MCF 10A (cell line): ENCODE results near the gene SLAMF9. TPM values are rescaled to one million over a fixed set of nuclear protein-coding genes. Genes with fewer than 3 reads are reported as not detected.
"Not testable (repeated sequence)": the region's sequence is repeated elsewhere in the genome, so short reads cannot be mapped to it uniquely, and the experiment has no call there.

Experiments
- BruUV-seq: library from RNA; stranded (reverse); fragments of 400-500 nt; replicated peaks from 2 replicates; lab custom pipeline; 2021; lab: Mats Ljungman, UMichigan
- CTCF ChIA-PET: fragments of 300-600 bp; sonication (Branson Sonifier 250); formaldehyde crosslinking; extraction: SDS; loops from one replicate; lab custom pipeline; 2021; ENCODE audit warnings: antibody characterized with exemption, inconsistent platforms; lab: Yijun Ruan, JAX
- POLR2A ChIA-PET: fragments of 300-600, 350-650 bp; sonication (Branson Sonifier 250); formaldehyde crosslinking; extraction: SDS; loops from one replicate; lab custom pipeline; 2020; ENCODE audit warnings: antibody characterized with exemption, inconsistent platforms; lab: Yijun Ruan, JAX
- DNase-seq: peaks from one replicate; pipeline ENCODE4 v3.0.0-alpha.2; 2018; ENCODE audit not compliant: unreplicated experiment
- H3K27ac Mint-ChIP-seq: one replicate; pipeline ENCODE4 v1.8.0; 2022; ENCODE audit warnings: mild to moderate bottlenecking, low read depth, mixed read lengths; ENCODE audit not compliant: unreplicated experiment
- H3K27me3 Mint-ChIP-seq: one replicate; pipeline ENCODE4 v1.8.0; 2022; ENCODE audit warnings: mixed read lengths; ENCODE audit not compliant: insufficient read depth, unreplicated experiment
- H3K36me3 Mint-ChIP-seq: one replicate; pipeline ENCODE4 v1.8.0; 2022; ENCODE audit warnings: mild to moderate bottlenecking, moderate library complexity, mixed read lengths; ENCODE audit not compliant: insufficient read depth, unreplicated experiment
- H3K4me1 Mint-ChIP-seq: one replicate; pipeline ENCODE4 v1.8.0; 2022; ENCODE audit warnings: mixed read lengths; ENCODE audit not compliant: insufficient read depth, unreplicated experiment
- H3K4me3 Mint-ChIP-seq: one replicate; pipeline ENCODE4 v1.8.0; 2022; ENCODE audit warnings: mild to moderate bottlenecking, moderate library complexity, mixed read lengths; ENCODE audit not compliant: unreplicated experiment
- H3K9me3 Mint-ChIP-seq: one replicate; pipeline ENCODE4 v1.8.0; 2022; ENCODE audit warnings: mixed read lengths; ENCODE audit not compliant: unreplicated experiment
- intact Hi-C: fragments of 100-400 bp; cut with micrococcal nuclease; formaldehyde crosslinking; loops from 2 replicates; pipeline ENCODE4 v1.14.1; 2022
- total RNA-seq: library from RNA; stranded (reverse); gene quantifications from 2 replicates; pipeline ENCODE4 v1.2.3, GENCODE V29; 2022
- TF ChIP-seq, protein P1 (sequence below): fragments of 200-600 bp; IDR thresholded peaks from one replicate; pipeline ENCODE4 v1.8.0; 2022; ENCODE audit warnings: antibody characterized with exemption, mild to moderate bottlenecking; ENCODE audit not compliant: unreplicated experiment

SLAMF9 gene
- total RNA-seq, 1 experiment from 2014 or later, result not detected

DNA sequence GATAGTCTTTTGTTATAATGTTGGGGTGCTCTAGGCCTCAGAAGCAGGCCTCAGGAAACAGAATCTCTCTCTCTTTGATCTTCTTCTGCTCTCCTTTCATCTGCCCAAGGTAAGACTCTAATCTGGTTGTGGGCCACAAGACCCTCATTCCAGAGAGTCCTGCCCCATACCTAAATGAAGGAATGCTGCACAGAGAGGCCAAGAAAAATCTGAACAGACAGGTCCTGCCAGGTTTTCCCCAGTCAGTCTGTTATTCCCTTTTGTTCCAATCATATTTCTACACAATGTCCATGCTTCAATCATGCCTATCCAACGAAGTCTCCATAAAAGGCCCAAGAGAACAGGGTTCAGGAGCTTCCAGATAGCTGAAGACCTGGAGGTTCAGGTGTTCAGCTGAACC, 47.1 kb downstream of the SLAMF9 start:
- H3K27me3 Mint-ChIP-seq, result no peaks in the 10 kb centered on the region
- no TSS peak for BruUV-seq
- CTCF ChIA-PET, result interaction anchor here (0.6 to 8.9 kb wide), 10 partner anchors 9 to 696 kb away, joined by 3 to 134 read pairs (median 4); no protein-coding TSS in a partner anchor
- peaks cover 9% of the 10 kb centered on the region for H3K4me1 Mint-ChIP-seq
- DNase-seq, result no peak
- POLR2A ChIA-PET, result interaction anchor here (0.8 to 1.6 kb wide), 2 partner anchors 18 to 27 kb away, joined by 3 to 5 read pairs; partner anchors contain the start of gene TAGLN2
- H3K9me3 Mint-ChIP-seq, result no peaks in the 10 kb centered on the region
- no peak overlapping the region for H3K27ac Mint-ChIP-seq
- intact Hi-C loops, result no loop called here
- no peak overlapping the region for H3K4me3 Mint-ChIP-seq
- TF ChIP-seq, protein P1, sequence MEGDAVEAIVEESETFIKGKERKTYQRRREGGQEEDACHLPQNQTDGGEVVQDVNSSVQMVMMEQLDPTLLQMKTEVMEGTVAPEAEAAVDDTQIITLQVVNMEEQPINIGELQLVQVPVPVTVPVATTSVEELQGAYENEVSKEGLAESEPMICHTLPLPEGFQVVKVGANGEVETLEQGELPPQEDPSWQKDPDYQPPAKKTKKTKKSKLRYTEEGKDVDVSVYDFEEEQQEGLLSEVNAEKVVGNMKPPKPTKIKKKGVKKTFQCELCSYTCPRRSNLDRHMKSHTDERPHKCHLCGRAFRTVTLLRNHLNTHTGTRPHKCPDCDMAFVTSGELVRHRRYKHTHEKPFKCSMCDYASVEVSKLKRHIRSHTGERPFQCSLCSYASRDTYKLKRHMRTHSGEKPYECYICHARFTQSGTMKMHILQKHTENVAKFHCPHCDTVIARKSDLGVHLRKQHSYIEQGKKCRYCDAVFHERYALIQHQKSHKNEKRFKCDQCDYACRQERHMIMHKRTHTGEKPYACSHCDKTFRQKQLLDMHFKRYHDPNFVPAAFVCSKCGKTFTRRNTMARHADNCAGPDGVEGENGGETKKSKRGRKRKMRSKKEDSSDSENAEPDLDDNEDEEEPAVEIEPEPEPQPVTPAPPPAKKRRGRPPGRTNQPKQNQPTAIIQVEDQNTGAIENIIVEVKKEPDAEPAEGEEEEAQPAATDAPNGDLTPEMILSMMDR, result no peak
- H3K36me3 Mint-ChIP-seq, result peaks cover 6% of the 10 kb centered on the region

DNA sequence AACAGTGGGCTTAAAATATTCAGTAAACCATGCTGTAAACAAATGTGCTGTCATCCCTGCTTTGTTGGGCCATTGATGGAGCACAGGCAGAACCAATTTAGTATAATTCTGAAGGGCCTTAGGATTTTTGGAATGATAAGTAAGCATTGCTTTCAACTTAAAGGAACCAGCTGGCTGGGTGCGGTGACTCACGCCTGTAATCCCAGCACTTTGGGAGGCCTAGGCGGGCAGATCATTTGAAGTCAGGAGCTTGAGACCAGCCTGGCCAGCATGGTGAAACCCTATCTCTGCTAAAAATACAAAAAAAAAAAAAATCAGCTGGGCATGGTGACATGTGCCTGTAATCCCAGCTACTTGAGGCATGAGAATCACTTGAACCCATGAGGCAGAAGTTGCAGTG, 50.0 kb downstream of the SLAMF9 start:
- H3K4me1 Mint-ChIP-seq, H3K27ac Mint-ChIP-seq, H3K9me3 Mint-ChIP-seq, H3K36me3 Mint-ChIP-seq, DNase-seq, POLR2A ChIA-PET, H3K4me3 Mint-ChIP-seq, intact Hi-C loops, BruUV-seq, H3K27me3 Mint-ChIP-seq: not testable (repeated sequence)
- CTCF ChIA-PET, result interaction anchor here (0.6 to 8.9 kb wide), 6 partner anchors 12 to 771 kb away, joined by 3 to 134 read pairs (median 6); no protein-coding TSS in a partner anchor

- H3K27ac Mint-ChIP-seq, result no peak overlapping the region
- H3K4me3 Mint-ChIP-seq, result no peak overlapping the region
- POLR2A ChIA-PET, result no interaction called here
- CTCF ChIA-PET, result interaction anchor here (0.6 to 8.9 kb wide), 5 partner anchors 11 to 104 kb away, joined by 3 to 134 read pairs (median 24); no protein-coding TSS in a partner anchor
- no peaks in the 10 kb centered on the region for H3K27me3 Mint-ChIP-seq
- DNase-seq, result no peak
- intact Hi-C loops, result no loop called here
- H3K36me3 Mint-ChIP-seq, result no peaks in the 10 kb centered on the region
- TF ChIP-seq, protein P1, result no peak
- H3K9me3 Mint-ChIP-seq, result no peaks in the 10 kb centered on the region
- BruUV-seq, result no TSS peak
- H3K4me1 Mint-ChIP-seq, result peaks cover 10% of the 10 kb centered on the region
Observed at GRCh38 chr1:159902541-159902940, 51.5 kb downstream of the SLAMF9 start.

Other genes starting within 250 kb of the SLAMF9 start
- 0.26 and 0.54 TPM in 2 replicates for gene CRP, start 239.6 kb downstream of the SLAMF9 start, total RNA-seq
- gene DUSP23, start 173.3 kb downstream of the SLAMF9 start, total RNA-seq, result 119 and 178 TPM in 2 replicates
- gene FCRL6, start 151.9 kb downstream of the SLAMF9 start, total RNA-seq, result not detected in 2 replicates
- not detected in 2 replicates for gene SLAMF8, start 127.4 kb downstream of the SLAMF9 start, total RNA-seq
- not detected in 2 replicates for gene VSIG8, start 91.6 kb downstream of the SLAMF9 start, total RNA-seq
- gene CFAP45, start 54.1 kb downstream of the SLAMF9 start, total RNA-seq, result 0.32 and 0.40 TPM in 2 replicates
- 464 and 483 TPM in 2 replicates for gene TAGLN2, start 28.7 kb downstream of the SLAMF9 start, total RNA-seq
- gene IGSF9, start 8.6 kb downstream of the SLAMF9 start, total RNA-seq, result 0.25 and 0.44 TPM in 2 replicates
- 7.7 and 10.1 TPM in 2 replicates for gene PIGM, start 77.8 kb upstream of the SLAMF9 start, total RNA-seq
- gene KCNJ10, start 115.9 kb upstream of the SLAMF9 start, total RNA-seq, result not detected in 2 replicates
- gene KCNJ9, start 127.3 kb upstream of the SLAMF9 start, total RNA-seq, result 0.07 TPM in 1 of 2 replicates, not detected in the other
- 13.8 and 19.7 TPM in 2 replicates for gene IGSF8, start 144.4 kb upstream of the SLAMF9 start, total RNA-seq
- 0.07 TPM in 1 of 2 replicates, not detected in the other for gene ATP1A2, start 161.5 kb upstream of the SLAMF9 start, total RNA-seq
- gene ATP1A4, start 197.4 kb upstream of the SLAMF9 start, total RNA-seq, result not detected in 2 replicates
- gene CASQ1, start 236.3 kb upstream of the SLAMF9 start, total RNA-seq, result not detected in 2 replicates